Keratinocyte (primary cell): ENCODE data around the gene NFATC3.

ENCODE experiments used
- EZH2 ChIP-seq: IDR thresholded peaks from one replicate; pipeline ENCODE4 v1.6.1; 2012; ENCODE audit warnings: inconsistent platforms, mild to moderate bottlenecking, low read length, moderate library complexity
- TF ChIP-seq, protein P1 (sequence below), 3 experiments: IDR thresholded peaks in 1 of 3; conservative IDR thresholded peaks in 1 of 3; optimal IDR thresholded peaks in 1 of 3; 2 replicates in 2 of 3; 3 replicates in 1 of 3; pipeline versions ENCODE3 to v1.5.1; 2011; ENCODE audit warnings: low read length in 3 of 3, mild to moderate bottlenecking in 3 of 3, moderate library complexity in 2 of 3, control low read depth in 1 of 3, inconsistent platforms in 1 of 3; ENCODE audit not compliant: insufficient read depth in 2 of 3; ENCODE audit errors: extremely low read depth in 1 of 3

GRCh38 chr16:68242926-68243858 is 158.0 kb downstream of the NFATC3 start:
- TF ChIP-seq, protein P1, sequence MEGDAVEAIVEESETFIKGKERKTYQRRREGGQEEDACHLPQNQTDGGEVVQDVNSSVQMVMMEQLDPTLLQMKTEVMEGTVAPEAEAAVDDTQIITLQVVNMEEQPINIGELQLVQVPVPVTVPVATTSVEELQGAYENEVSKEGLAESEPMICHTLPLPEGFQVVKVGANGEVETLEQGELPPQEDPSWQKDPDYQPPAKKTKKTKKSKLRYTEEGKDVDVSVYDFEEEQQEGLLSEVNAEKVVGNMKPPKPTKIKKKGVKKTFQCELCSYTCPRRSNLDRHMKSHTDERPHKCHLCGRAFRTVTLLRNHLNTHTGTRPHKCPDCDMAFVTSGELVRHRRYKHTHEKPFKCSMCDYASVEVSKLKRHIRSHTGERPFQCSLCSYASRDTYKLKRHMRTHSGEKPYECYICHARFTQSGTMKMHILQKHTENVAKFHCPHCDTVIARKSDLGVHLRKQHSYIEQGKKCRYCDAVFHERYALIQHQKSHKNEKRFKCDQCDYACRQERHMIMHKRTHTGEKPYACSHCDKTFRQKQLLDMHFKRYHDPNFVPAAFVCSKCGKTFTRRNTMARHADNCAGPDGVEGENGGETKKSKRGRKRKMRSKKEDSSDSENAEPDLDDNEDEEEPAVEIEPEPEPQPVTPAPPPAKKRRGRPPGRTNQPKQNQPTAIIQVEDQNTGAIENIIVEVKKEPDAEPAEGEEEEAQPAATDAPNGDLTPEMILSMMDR (optimal IDR thresholded peaks at IDR 0.05 in 1 of 3, IDR thresholded peaks at IDR 0.05 in 1 of 3, conservative IDR thresholded peaks at IDR 0.05 in 1 of 3; ENCODE audit: extremely low read depth in 1 of 3, insufficient read depth in 2 of 3, low read length in 3 of 3) = no peak
- no peak for TF ChIP-seq EZH2
